RWPE2 (cell line): ENCODE data around the gene PROX1.
A peak's percentile ranks its signal among the peaks of the same experiment; 100 is the strongest.

Experiments used
- ATAC-seq: fragments of 200-7000 bp; cut with Tn5 transposase; 3 replicates; pipeline ENCODE4 v1.9.1; 2021; ENCODE audit warnings: low read depth
- DNase-seq: peaks from one replicate; pipeline ENCODE4 v3.0.0-alpha.2; 2020; ENCODE audit warnings: low spot score
- H3K27ac ChIP-seq: fragments of 450-650 bp; 2 replicates; pipeline ENCODE4 v1.5.1; 2017; ENCODE audit warnings: mild to moderate bottlenecking; ENCODE audit not compliant: poor library complexity, severe bottlenecking
- H3K27me3 ChIP-seq: fragments of 250-450 bp; sonication (Bioruptor Pico); 2 replicates; pipeline ENCODE4 v1.5.1; 2021; ENCODE audit warnings: mild to moderate bottlenecking, moderate library complexity; ENCODE audit not compliant: insufficient read depth, poor library complexity, severe bottlenecking
- H3K36me3 ChIP-seq: fragments of 250-450 bp; sonication (Bioruptor Pico); 2 replicates; pipeline ENCODE4 v1.5.1; 2020; ENCODE audit warnings: low read depth, mild to moderate bottlenecking, moderate library complexity
- H3K4me1 ChIP-seq: fragments of 250-450 bp; sonication (Bioruptor Pico); 2 replicates; pipeline ENCODE4 v1.5.1; 2021; ENCODE audit warnings: mild to moderate bottlenecking, moderate library complexity; ENCODE audit not compliant: insufficient read depth, poor library complexity, severe bottlenecking
- H3K4me3 ChIP-seq: fragments of 250-450 bp; sonication (Bioruptor Pico); 2 replicates; pipeline ENCODE4 v1.5.1; 2021; ENCODE audit warnings: mild to moderate bottlenecking, moderate library complexity; ENCODE audit not compliant: severe bottlenecking
- H3K9me3 ChIP-seq: fragments of 250-450 bp; sonication (Bioruptor Pico); 2 replicates; pipeline ENCODE4 v1.5.1; 2021; ENCODE audit warnings: mild to moderate bottlenecking, moderate library complexity; ENCODE audit not compliant: severe bottlenecking
- TF ChIP-seq, protein P1 (sequence below): fragments of 450-650 bp; IDR thresholded peaks from one replicate; pipeline ENCODE4 v1.5.1; 2017; ENCODE audit warnings: mild to moderate bottlenecking, moderate library complexity; ENCODE audit not compliant: poor library complexity, severe bottlenecking

PROX1 gene

GRCh38 chr1:213986020-213986924, 1.5 kb upstream of the PROX1 start:
- no peak overlapping the region for H3K27ac ChIP-seq
- no peak overlapping the region for H3K4me3 ChIP-seq
- DNase-seq (no peak), ATAC-seq (no peak)
- no peaks in the 10 kb centered on the region for H3K4me1 ChIP-seq
- TF ChIP-seq, protein P1, sequence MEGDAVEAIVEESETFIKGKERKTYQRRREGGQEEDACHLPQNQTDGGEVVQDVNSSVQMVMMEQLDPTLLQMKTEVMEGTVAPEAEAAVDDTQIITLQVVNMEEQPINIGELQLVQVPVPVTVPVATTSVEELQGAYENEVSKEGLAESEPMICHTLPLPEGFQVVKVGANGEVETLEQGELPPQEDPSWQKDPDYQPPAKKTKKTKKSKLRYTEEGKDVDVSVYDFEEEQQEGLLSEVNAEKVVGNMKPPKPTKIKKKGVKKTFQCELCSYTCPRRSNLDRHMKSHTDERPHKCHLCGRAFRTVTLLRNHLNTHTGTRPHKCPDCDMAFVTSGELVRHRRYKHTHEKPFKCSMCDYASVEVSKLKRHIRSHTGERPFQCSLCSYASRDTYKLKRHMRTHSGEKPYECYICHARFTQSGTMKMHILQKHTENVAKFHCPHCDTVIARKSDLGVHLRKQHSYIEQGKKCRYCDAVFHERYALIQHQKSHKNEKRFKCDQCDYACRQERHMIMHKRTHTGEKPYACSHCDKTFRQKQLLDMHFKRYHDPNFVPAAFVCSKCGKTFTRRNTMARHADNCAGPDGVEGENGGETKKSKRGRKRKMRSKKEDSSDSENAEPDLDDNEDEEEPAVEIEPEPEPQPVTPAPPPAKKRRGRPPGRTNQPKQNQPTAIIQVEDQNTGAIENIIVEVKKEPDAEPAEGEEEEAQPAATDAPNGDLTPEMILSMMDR, result no peak
- peaks cover 30% of the 10 kb centered on the region for H3K27me3 ChIP-seq
- H3K9me3 ChIP-seq, result no peaks in the 10 kb centered on the region
- no peaks in the 10 kb centered on the region for H3K36me3 ChIP-seq

- Histone ChIP-seq H3K9me3 (no peaks in the 10 kb centered on the region), H3K27me3 (peaks cover 30% of the 10 kb centered on the region), H3K4me1 (no peaks in the 10 kb centered on the region), H3K36me3 (no peaks in the 10 kb centered on the region), H3K4me3 (no peak overlapping the region), H3K27ac (no peak overlapping the region)
- no peak for ATAC-seq
- TF ChIP-seq, protein P1, result no peak
- DNase-seq, result no peak
These were observed 885 bp upstream of the PROX1 start for GRCh38 chr1:213986925-213987250.

DNA sequence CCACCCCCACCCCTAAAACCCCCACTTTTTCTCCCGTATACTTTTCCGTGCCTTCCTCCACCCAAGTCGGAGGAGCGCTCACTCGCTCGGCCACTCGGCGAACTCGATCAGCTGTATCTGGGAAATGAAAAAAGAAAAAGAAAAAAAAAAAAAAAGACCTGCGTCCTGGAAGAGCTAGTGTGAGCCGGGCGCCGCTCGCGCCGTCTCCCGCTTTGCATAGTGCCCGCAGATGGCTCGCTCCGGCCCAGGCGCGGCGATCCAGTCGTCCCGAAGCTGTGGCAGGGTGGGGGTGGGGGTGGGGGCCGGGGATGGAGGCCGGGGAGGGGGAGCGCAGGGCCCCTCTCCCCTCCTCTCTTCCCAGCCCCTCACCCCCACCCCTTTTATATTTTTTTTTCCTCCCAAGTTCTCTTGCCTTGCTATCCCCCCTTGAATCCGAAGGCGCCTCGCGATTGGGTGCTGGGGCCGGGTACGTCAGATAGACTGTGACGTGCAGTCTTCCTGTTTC, 299 bp upstream of the PROX1 start:
- Histone ChIP-seq H3K9me3 (no peaks in the 10 kb centered on the region), H3K36me3 (no peaks in the 10 kb centered on the region), H3K27me3 (peaks cover 28% of the 10 kb centered on the region), H3K4me1 (no peaks in the 10 kb centered on the region), H3K27ac (no peak overlapping the region), H3K4me3 (peak overlapping the region; percentile 36)
- peak; percentile 59 for ATAC-seq
- DNase-seq, result no peak
- TF ChIP-seq, protein P1, result no peak

DNA sequence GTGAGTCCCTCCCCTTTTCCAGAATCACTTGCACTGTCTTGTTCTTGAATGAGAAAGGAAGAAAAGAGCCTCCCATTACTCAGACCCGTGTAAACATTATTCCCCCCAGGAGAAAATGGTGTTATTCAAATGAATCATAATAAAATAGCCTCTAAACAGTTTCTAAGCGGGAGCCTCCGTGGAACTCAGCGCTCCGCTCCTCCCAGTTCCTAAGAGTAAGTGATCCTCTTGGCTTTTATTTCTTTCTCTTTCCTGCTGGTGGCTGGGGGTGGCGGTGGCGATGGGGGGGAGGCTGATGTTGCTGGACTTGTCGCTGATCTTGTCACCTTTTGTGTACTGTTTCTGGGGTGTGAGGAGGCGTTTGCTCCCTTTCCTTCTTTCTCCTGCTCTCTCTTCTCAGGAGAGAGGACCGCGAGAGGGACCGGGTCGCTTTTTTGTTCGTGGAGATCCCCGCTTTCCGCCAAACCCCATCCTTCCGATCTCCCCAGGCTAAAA, 781 bp downstream of the PROX1 start:
- TF ChIP-seq, protein P1, result no peak
- DNase-seq (no peak), ATAC-seq (no peak; the same call in 1 of the 3 replicates)
- no peaks in the 10 kb centered on the region for H3K36me3 ChIP-seq
- peaks cover 17% of the 10 kb centered on the region for H3K27me3 ChIP-seq
- H3K9me3 ChIP-seq, result no peaks in the 10 kb centered on the region
- H3K4me3 ChIP-seq, result peak overlapping the region; percentile 36
- H3K27ac ChIP-seq, result no peak overlapping the region
- no peaks in the 10 kb centered on the region for H3K4me1 ChIP-seq
